ENCODE measurements around the gene NCOA3.

The NCOA3 gene

DNA sequence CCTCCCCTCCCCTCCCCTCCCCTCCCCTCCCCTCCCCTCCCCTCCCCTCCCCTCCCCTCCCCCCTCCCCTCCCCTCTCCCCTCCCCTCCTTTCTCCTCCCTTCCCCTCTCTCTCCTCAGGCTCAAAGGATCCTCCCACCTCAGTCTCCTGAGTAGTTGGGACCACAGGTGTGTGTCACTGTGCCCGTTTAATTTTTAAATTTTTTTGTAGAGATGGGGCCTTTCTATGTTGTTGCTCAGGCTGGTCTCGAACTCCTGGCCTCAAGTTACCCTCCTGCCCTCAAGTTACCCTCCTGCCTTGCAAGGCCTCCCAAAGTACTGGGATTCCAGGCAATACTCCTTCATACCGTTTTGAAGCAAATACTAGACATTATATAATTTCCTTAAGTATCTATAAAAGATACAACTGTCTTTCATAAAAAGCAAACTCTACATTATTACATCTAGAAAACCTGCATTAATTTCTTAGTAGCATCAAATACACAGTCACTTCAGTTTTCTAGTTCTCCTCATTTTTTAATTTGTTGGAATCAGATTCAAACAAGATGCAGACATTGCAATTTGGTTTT, 39.8 kb downstream of the NCOA3 start:
- H3K4me3 ChIP-seq (ENCODE audit: low read depth, low read length), result no peak overlapping the region
- TF ChIP-seq, protein P1, sequence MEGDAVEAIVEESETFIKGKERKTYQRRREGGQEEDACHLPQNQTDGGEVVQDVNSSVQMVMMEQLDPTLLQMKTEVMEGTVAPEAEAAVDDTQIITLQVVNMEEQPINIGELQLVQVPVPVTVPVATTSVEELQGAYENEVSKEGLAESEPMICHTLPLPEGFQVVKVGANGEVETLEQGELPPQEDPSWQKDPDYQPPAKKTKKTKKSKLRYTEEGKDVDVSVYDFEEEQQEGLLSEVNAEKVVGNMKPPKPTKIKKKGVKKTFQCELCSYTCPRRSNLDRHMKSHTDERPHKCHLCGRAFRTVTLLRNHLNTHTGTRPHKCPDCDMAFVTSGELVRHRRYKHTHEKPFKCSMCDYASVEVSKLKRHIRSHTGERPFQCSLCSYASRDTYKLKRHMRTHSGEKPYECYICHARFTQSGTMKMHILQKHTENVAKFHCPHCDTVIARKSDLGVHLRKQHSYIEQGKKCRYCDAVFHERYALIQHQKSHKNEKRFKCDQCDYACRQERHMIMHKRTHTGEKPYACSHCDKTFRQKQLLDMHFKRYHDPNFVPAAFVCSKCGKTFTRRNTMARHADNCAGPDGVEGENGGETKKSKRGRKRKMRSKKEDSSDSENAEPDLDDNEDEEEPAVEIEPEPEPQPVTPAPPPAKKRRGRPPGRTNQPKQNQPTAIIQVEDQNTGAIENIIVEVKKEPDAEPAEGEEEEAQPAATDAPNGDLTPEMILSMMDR (IDR thresholded peaks at IDR 0.05; ENCODE audit: control insufficient read depth, extremely low read depth, insufficient read depth), result no peak
- DNase-seq (ENCODE audit: low read depth), result no peak

DNA sequence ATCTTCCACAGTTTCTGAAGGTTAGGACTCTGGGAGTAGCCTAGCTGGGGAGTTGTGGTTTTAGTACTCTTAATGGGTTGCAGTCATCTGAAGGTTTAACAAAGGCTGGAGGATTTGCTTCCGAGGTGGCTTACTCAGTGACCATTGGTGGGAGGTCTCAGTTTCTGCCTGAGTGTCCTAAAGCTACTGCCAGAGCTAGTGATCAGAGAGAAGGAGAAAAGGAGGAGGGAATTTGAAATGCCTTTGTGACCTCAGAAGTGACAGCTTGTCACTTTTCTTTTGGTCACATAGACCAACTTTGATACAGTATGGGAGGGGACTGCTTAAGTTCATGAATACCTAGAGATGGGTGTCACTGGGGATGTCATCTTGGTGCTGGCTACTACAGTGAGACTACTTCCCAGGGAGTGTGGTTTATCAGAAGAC, 41.3 kb downstream of the NCOA3 start:
- TF ChIP-seq, protein P1 (IDR thresholded peaks at IDR 0.05; ENCODE audit: control insufficient read depth, extremely low read depth, insufficient read depth), result no peak
- no peak overlapping the region for H3K4me3 ChIP-seq (ENCODE audit: low read depth, low read length)
- DNase-seq (ENCODE audit: low read depth), result no peak

DNA sequence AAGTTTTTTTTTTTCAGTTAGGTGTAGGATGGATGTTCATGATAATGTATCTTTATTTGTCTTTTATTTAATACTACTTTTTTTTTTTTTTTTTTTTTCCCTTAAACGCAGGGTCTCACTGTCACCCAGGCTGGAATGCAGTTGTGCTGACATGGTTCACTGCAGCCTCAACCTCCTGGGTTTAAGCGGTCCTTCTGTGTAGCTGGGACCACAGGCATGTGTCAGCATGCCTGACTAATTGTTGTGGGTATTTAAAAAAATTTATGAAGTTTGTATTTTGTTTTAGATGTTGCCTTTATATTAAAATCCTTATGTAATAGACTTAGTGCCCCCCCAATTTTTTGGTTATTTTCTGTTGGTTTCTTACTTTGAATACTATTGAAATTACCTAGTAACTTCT, 42.6 kb downstream of the NCOA3 start:
- H3K4me3 ChIP-seq (ENCODE audit: low read depth, low read length), result no peak overlapping the region
- no peak for DNase-seq (ENCODE audit: low read depth)
- TF ChIP-seq, protein P1 (IDR thresholded peaks at IDR 0.05; ENCODE audit: control insufficient read depth, extremely low read depth, insufficient read depth), result no peak

DNA sequence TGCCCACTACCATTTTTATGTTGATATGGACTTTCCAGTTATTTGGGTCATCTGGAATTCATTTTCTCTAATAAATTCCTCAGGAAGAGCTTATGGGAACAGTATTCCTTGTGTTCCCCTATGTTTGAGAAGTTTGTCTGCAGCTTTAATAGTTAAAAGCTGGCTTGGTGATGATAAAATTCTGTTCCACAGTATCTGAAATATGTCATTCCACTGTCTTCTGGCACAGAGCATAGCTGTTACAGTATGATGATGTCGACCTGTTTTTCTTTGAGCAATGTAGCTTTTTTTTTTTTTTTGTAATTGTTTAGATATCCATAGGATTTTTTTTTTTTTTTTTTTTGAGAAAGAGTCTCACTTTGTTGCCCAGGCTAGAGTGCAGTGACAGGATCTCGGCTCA, 43.2 kb downstream of the NCOA3 start:
- H3K4me3 ChIP-seq (ENCODE audit: low read depth, low read length), result no peak overlapping the region
- no peak for DNase-seq (ENCODE audit: low read depth)
- TF ChIP-seq, protein P1 (IDR thresholded peaks at IDR 0.05; ENCODE audit: control insufficient read depth, extremely low read depth, insufficient read depth), result no peak

DNA sequence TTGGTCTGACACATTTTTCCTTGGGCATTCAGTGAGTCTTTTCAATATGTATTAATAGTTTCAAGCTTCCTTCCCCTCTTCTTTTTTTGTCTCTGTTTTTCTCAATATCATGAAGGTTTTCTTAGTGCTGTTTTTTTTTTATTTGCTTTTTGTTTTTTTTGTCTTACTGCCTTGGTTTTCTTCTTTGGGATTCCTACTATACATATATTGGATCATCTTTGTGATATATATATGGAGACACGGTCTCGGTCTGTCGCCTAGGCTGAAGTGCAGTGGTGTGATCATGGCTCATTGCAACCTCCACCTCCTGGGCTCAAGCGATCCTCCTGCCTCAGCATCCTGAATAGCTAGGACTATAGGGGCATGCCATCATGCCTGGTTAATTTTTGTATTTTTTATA, 43.8 kb downstream of the NCOA3 start:
- no peak for DNase-seq (ENCODE audit: low read depth)

DNA sequence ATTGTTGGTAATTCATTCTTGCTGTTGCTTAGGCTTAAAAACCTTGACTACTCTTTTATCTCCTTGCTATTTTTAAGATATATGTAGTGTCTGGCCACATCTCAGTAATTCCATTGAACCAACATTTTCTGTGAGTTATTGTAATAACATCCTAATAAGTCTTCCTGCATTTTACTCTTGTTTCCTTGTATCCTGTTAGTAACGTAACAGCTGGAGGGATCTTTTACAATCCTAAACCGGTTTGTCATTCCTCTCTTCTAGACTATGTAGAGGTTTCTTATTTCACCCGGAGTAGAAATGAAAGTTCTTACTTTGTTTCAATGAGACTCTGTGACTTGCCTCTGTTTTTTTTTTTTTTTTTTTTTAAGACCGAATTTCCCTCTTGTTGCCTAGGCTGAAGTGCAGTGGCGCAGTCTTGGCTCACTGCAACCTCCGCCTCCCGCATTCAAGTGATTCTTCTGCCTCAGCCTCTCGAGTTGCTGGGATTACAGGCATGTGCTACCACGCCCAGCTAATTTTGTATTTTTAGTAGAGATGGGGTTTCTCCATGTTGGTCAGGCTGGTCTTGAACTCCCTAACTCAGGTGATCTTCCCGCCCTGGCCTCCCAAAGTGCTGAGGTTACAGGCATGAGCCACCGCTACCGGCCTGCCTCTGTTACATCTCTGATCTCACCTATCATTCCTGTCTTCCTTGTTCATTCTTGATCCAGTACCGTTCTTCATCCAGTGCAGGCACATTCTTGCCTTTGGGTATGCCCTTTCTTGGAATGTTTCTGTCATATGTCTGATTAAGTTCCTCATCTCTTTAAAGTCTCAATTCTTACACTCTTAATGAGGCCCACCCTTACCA, 44.7 kb downstream of the NCOA3 start:
- DNase-seq (ENCODE audit: low read depth), result no peak
- H3K4me3 ChIP-seq (ENCODE audit: low read depth, low read length), result no peak overlapping the region
- TF ChIP-seq, protein P1 (IDR thresholded peaks at IDR 0.05; ENCODE audit: control insufficient read depth, extremely low read depth, insufficient read depth), result no peak

More for the DNA sequence above, 43.8 kb downstream of the NCOA3 start:
- TF ChIP-seq, protein P1 (IDR thresholded peaks at IDR 0.05; ENCODE audit: control insufficient read depth, extremely low read depth, insufficient read depth), result no peak
- H3K4me3 ChIP-seq (ENCODE audit: low read depth, low read length), result no peak overlapping the region
